Epithelial cell of proximal tubule (primary cell): ENCODE measurements around the gene RASGRF1. TPM values are rescaled to one million over a fixed set of nuclear protein-coding genes. Genes with fewer than 3 reads are reported as not detected.

Experiments used
- DNase-seq: peaks from one replicate; pipeline ENCODE4 v3.0.0-alpha.2; 2011; ENCODE audit warnings: low read depth
- H3K4me3 ChIP-seq: 2 replicates; pipeline ENCODE4 v1.5.1; 2011; ENCODE audit warnings: low read depth, mild to moderate bottlenecking, low read length
- total RNA-seq: library from RNA; depleted of rRNA; stranded (reverse); fragments of >200 nt; gene quantifications from 2 replicates; pipeline ENCODE4 v1.2.3, GENCODE V29; 2015
- TF ChIP-seq, protein P1 (sequence below): conservative IDR thresholded peaks from 2 replicates; pipeline ENCODE4 v1.5.1; 2012; ENCODE audit warnings: low read depth, mild to moderate bottlenecking, low read length

RASGRF1 gene
- total RNA-seq, 1 donor from 2014 or later = 5.9 TPM

- no peak overlapping the region for H3K4me3 ChIP-seq
- TF ChIP-seq, protein P1, sequence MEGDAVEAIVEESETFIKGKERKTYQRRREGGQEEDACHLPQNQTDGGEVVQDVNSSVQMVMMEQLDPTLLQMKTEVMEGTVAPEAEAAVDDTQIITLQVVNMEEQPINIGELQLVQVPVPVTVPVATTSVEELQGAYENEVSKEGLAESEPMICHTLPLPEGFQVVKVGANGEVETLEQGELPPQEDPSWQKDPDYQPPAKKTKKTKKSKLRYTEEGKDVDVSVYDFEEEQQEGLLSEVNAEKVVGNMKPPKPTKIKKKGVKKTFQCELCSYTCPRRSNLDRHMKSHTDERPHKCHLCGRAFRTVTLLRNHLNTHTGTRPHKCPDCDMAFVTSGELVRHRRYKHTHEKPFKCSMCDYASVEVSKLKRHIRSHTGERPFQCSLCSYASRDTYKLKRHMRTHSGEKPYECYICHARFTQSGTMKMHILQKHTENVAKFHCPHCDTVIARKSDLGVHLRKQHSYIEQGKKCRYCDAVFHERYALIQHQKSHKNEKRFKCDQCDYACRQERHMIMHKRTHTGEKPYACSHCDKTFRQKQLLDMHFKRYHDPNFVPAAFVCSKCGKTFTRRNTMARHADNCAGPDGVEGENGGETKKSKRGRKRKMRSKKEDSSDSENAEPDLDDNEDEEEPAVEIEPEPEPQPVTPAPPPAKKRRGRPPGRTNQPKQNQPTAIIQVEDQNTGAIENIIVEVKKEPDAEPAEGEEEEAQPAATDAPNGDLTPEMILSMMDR = no peak
- no peak for DNase-seq
Observed at GRCh38 chr15:79051029-79051428, 39.6 kb downstream of the RASGRF1 start.

- TF ChIP-seq, protein P1 = no peak
- H3K4me3 ChIP-seq = no peak overlapping the region
- no peak for DNase-seq
Observed at GRCh38 chr15:79050341-79050740, 40.2 kb downstream of the RASGRF1 start.

GRCh38 chr15:79049416-79049815, 41.2 kb downstream of the RASGRF1 start:
- TF ChIP-seq, protein P1 = no peak
- no peak for DNase-seq
- H3K4me3 ChIP-seq = no peak overlapping the region

- DNase-seq = no peak
- H3K4me3 ChIP-seq = no peak overlapping the region
- TF ChIP-seq, protein P1 = no peak
Observed at GRCh38 chr15:79047676-79048439, 42.7 kb downstream of the RASGRF1 start.

- no peak overlapping the region for H3K4me3 ChIP-seq
- no peak for DNase-seq
- TF ChIP-seq, protein P1 = no peak
Observed at GRCh38 chr15:79046691-79047404, 43.7 kb downstream of the RASGRF1 start.

GRCh38 chr15:79045041-79045440, 45.5 kb downstream of the RASGRF1 start:
- TF ChIP-seq, protein P1 = no peak
- DNase-seq = no peak

More at GRCh38 chr15:79045041-79045440, 45.5 kb downstream of the RASGRF1 start:
- no peak overlapping the region for H3K4me3 ChIP-seq
